Fibroblast of lung (primary cell): ENCODE results near the gene SERTAD1. TPM values are rescaled to one million over a fixed set of nuclear protein-coding genes. Genes with fewer than 3 reads are reported as not detected.

Experiments
- DNase-seq, 2 donors: peaks; one replicate each; pipeline versions ENCODE4 v3.0.0 to v3.0.0-alpha.2; 2010; ENCODE audit warnings: low read depth in 2 of 2
- H2AFZ ChIP-seq: 2 replicates; pipeline ENCODE4 v1.5.1; 2012; ENCODE audit warnings: low read length, control low read depth, inconsistent platforms
- H3K27ac ChIP-seq: 2 replicates; pipeline ENCODE4 v1.5.1; 2011; ENCODE audit warnings: low read length, control low read depth; ENCODE audit not compliant: insufficient read depth
- H3K27me3 ChIP-seq: 2 replicates; pipeline ENCODE4 v1.5.1; 2011; ENCODE audit warnings: mild to moderate bottlenecking, low read length; ENCODE audit not compliant: control insufficient read depth, insufficient read depth
- H3K36me3 ChIP-seq: 2 replicates; pipeline ENCODE4 v1.5.1; 2011; ENCODE audit warnings: low read length; ENCODE audit not compliant: control insufficient read depth, insufficient read depth
- H3K4me1 ChIP-seq: 2 replicates; pipeline ENCODE4 v1.5.1; 2011; ENCODE audit warnings: low read length; ENCODE audit not compliant: control insufficient read depth, insufficient read depth; ENCODE audit errors: extremely low read depth
- H3K4me2 ChIP-seq: 2 replicates; pipeline ENCODE4 v1.5.1; 2011; ENCODE audit warnings: low read length, control low read depth; ENCODE audit not compliant: insufficient read depth; ENCODE audit errors: extremely low read depth
- H3K4me3 ChIP-seq, 4 experiments: fragments of 200-600 bp in 1 of 4; sonication (generic) in 1 of 4; replicated peaks in 1 of 4; 2 replicates each; pipeline ENCODE4 v1.5.1; 2011 to 2016; ENCODE audit warnings: low read length in 4 of 4, low read depth in 3 of 4, mild to moderate bottlenecking in 3 of 4, control low read depth in 2 of 4, inconsistent platforms in 1 of 4, mixed read lengths in 1 of 4; ENCODE audit not compliant: insufficient read depth in 1 of 4; ENCODE audit errors: control extremely low read depth in 1 of 4
- H3K79me2 ChIP-seq: 2 replicates; pipeline ENCODE4 v1.5.1; 2012; ENCODE audit warnings: mild to moderate bottlenecking, low read length, inconsistent platforms; ENCODE audit not compliant: control insufficient read depth, insufficient read depth
- H3K9ac ChIP-seq: 2 replicates; pipeline ENCODE4 v1.5.1; 2011; ENCODE audit warnings: mild to moderate bottlenecking, low read length, control low read depth; ENCODE audit not compliant: insufficient read depth
- H3K9me3 ChIP-seq: 2 replicates; pipeline ENCODE4 v1.5.1; 2012; ENCODE audit warnings: low read depth, low read length; ENCODE audit not compliant: control insufficient read depth, insufficient read depth
- H4K20me1 ChIP-seq: 2 replicates; pipeline ENCODE4 v1.5.1; 2011; ENCODE audit warnings: low read length; ENCODE audit not compliant: control insufficient read depth, insufficient read depth; ENCODE audit errors: extremely low read depth
- CTCF ChIP-seq, 2 donors: IDR thresholded peaks in 1 of 2; conservative IDR thresholded peaks in 1 of 2; 1 replicate in 1 of 2; 2 replicates in 1 of 2; pipeline ENCODE4 v1.5.1; 2011 to 2012; ENCODE audit warnings: low read length in 2 of 2, control low read depth in 1 of 2, inconsistent platforms in 1 of 2, low read depth in 1 of 2, mild to moderate bottlenecking in 1 of 2
- EZH2 ChIP-seq: IDR thresholded peaks from 2 replicates; pipeline ENCODE4 v1.5.1; 2012; ENCODE audit warnings: low read length, control low read depth, mild to moderate bottlenecking; ENCODE audit errors: missing control alignments
- polyA plus RNA-seq, 2 donors: library from polyadenylated mRNA; depleted of rRNA in 1 of 2; stranded (reverse) in 1 of 2; unstranded in 1 of 2; fragments of >200 nt; gene quantifications; 2 replicates each; pipeline ENCODE4 v1.2.1, GENCODE V29; 2011 to 2012; ENCODE audit warnings: missing spikeins in 1 of 2
- total RNA-seq: library from RNA; depleted of rRNA; stranded (reverse); fragments of >200 nt; gene quantifications from 2 replicates; pipeline ENCODE4 v1.2.1, GENCODE V29; 2014

SERTAD1 gene
- total and polyA plus RNA-seq, 2 donors (not counting 1 experiment from before 2014, with no cell fraction given): 7.2 to 19.2 TPM

GRCh38 chr19:40421993-40422747 lies 3.6 kb downstream of the SERTAD1 start:
- Histone ChIP-seq H3K4me2 (peak overlapping the region; percentile 32), H3K79me2 (peaks cover 31% of the 10 kb centered on the region), H3K27me3 (no peaks in the 10 kb centered on the region), H4K20me1 (no peaks in the 10 kb centered on the region), H3K4me3 (no peak overlapping the region), H3K4me1 (peaks cover 8% of the 10 kb centered on the region), H3K9ac (no peak overlapping the region), H3K36me3 (peaks cover 9% of the 10 kb centered on the region), H2AFZ (no peak overlapping the region), H3K27ac (peak overlapping the region; percentile 90), H3K9me3 (no peaks in the 10 kb centered on the region)
- DNase-seq: no peak
- TF ChIP-seq CTCF (conservative IDR thresholded peaks at IDR 0.05 in 1 of 2, IDR thresholded peaks at IDR 0.05 in 1 of 2; ENCODE audit: low read depth in 1 of 2, low read length in 2 of 2) (no peak), EZH2 (no peak)

- H3K79me2 ChIP-seq: peaks cover 31% of the 10 kb centered on the region
- no peaks in the 10 kb centered on the region for H3K27me3 ChIP-seq
- H2AFZ ChIP-seq: no peak overlapping the region
- TF ChIP-seq CTCF (conservative IDR thresholded peaks at IDR 0.05 in 1 of 2, IDR thresholded peaks at IDR 0.05 in 1 of 2; ENCODE audit: low read depth in 1 of 2, low read length in 2 of 2) (peak; percentile 93 to 97), EZH2 (no peak)
- H3K9me3 ChIP-seq: no peaks in the 10 kb centered on the region
- H4K20me1 ChIP-seq: no peaks in the 10 kb centered on the region
- peak; percentile 92 for DNase-seq
- peak overlapping the region; percentile 74 for H3K9ac ChIP-seq
- H3K27ac ChIP-seq: peak overlapping the region; percentile 90
- peak overlapping the region; percentile 22 to 73 (median 50) for H3K4me3 ChIP-seq
- H3K4me1 ChIP-seq: peaks cover 12% of the 10 kb centered on the region
- peaks cover 9% of the 10 kb centered on the region for H3K36me3 ChIP-seq
- peak overlapping the region; percentile 72 for H3K4me2 ChIP-seq
Measured at GRCh38 chr19:40420766-40421765, 4.7 kb downstream of the SERTAD1 start.

GRCh38 chr19:40420451-40420765 lies 5.4 kb downstream of the SERTAD1 start:
- H4K20me1 ChIP-seq: no peaks in the 10 kb centered on the region
- H3K9me3 ChIP-seq: no peaks in the 10 kb centered on the region
- TF ChIP-seq EZH2 (no peak), CTCF (conservative IDR thresholded peaks at IDR 0.05 in 1 of 2, IDR thresholded peaks at IDR 0.05 in 1 of 2; ENCODE audit: low read depth in 1 of 2, low read length in 2 of 2) (no peak)
- no peak for DNase-seq
- H3K27me3 ChIP-seq: no peaks in the 10 kb centered on the region
- peak overlapping the region; percentile 90 for H3K27ac ChIP-seq
- H3K4me3 ChIP-seq: peak overlapping the region; percentile 22 to 73 (median 50)
- H3K9ac ChIP-seq: peak overlapping the region; percentile 74
- H3K4me2 ChIP-seq: peak overlapping the region; percentile 9
- no peak overlapping the region for H2AFZ ChIP-seq
- peaks cover 9% of the 10 kb centered on the region for H3K36me3 ChIP-seq
- peaks cover 31% of the 10 kb centered on the region for H3K79me2 ChIP-seq
- H3K4me1 ChIP-seq: peaks cover 12% of the 10 kb centered on the region
